Raji (cell line): ENCODE measurements around the gene SOX9.

Experiments
- POLR2A ChIP-seq: IDR thresholded peaks from 2 replicates; pipeline ENCODE4 v1.6.1; 2011; ENCODE audit warnings: low read depth, low read length, control low read depth; ENCODE audit not compliant: insufficient read depth

SOX9 gene

DNA sequence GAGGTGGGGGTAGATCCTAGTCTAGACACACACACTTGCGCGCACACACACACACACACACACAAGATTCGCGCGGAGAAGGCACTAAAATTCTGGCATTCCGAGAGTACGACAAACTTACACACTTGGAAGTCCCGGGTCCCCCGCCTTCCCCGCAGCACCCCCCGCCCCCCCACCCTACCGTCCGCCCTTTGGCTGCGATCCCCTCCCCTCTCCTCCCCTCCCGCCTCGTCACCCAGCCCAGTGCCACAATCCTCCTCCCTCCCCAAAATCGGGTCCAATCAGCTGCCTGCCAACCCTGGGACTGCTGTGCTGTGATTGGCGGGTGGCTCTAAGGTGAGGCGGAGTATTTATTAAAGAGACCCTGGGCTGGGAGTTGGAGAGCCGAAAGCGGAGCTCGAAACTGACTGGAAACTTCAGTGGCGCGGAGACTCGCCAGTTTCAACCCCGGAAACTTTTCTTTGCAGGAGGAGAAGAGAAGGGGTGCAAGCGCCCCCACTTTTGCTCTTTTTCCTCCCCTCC is at the start of gene SOX9:
Gene SOX9, plus strand, starts transcription at position 379 of the 522 bp plus-strand sequence. CDS start 372 bp downstream, outside the sequence.
- TF ChIP-seq POLR2A = no peak

DNA sequence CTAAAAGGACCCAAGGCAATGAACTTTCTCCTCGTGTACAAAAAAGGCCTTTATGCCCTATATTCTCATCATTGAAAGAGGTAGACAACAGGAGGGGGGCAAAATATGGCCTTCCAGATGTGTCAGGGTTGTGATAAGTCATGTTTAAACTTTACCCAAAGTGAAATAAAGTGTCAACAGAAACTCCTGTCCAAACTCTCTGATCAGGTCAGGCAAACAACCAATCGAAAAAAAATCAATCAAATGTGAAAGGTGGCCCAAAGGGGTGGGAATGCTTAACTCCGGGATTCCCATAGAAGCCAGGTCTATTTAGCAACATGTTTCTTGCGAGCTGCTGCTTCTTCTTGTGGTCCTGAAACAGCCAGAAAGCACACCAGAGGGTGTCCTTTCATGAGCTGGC is 49.5 kb upstream of the SOX9 start:
- TF ChIP-seq POLR2A = no peak

DNA sequence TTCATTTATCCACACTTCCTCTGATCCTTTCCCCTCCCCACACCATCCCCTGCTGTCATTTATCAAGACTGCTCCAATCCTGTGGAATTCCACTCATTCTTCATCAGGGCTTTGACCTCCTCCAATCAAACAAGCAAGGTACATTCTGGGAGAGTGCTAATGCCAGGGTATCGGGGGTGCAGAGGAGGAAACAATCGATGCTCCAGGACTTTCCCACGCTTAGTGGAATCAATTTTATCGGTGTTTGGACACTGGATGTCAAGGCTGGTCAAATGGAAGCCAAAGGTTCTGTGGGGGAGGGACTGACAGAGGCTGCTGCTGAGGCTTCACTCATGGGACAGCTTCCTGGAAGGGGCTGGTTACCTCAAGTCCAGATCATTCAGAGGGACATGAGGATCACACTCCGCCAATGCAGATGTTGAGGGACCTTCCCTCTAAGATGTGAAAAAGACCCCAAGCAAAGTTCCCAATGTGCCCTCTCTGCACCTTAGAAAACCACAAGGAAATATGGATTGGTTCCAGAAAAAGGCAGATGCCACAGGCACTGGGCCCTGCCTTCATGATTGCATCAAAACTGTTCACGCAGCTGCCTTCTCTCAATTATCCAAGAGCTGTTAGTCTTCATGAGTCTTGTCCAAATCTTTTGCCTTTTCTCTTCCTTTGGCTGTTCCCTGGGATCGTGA is 44.7 kb upstream of the SOX9 start:
- TF ChIP-seq POLR2A = no peak

DNA sequence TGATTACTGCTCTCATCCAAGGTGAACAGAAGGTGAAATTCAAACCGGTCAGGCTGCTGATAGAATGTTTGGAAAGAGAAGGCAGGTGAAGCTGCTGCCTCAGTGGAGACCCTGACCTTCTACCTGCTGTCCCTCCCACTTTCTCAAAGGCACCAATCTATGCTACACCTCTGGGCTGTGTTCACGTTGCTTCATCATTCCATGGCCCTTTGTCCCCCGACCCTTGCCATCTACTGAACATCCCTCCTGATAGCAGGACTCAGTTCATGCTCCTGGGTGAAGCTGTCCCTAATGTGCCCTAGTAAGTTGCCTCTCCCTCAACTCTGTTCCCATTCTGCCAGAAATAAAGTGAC is 44.2 kb upstream of the SOX9 start:
- no peak for TF ChIP-seq POLR2A

GRCh38 chr17:72077326-72077960 is 43.4 kb upstream of the SOX9 start:
- TF ChIP-seq POLR2A = no peak

- no peak for TF ChIP-seq POLR2A
Measured at GRCh38 chr17:72079700-72080099, 41.1 kb upstream of the SOX9 start.

- no peak for TF ChIP-seq POLR2A
Measured at GRCh38 chr17:72087876-72088275, 32.9 kb upstream of the SOX9 start.

DNA sequence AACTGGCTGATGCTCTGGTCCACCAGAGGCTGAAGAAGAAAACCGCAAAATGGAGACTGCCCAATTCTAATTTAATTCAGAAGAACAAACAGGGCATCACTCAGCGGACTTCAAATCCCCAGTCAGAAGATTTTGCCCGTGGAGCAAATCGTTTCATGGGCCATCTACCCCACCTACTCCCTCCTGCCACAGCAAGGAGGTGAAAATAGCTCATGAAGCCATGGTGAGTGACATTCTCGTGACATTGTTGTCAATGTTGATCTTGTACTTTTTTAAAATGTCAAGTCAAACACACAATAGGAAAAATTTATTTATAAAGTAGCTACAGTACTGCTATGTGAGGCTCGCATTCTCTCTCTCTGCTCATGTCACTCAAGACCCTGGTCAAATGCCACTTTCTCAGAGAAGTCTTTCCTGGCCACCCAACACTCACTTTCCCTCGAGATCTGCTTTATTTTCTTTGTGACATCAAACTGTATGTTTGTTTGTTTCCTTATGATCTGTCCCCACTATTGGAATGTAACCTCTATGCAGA is 31.3 kb upstream of the SOX9 start:
- no peak for TF ChIP-seq POLR2A

GRCh38 chr17:72090108-72090507 is 30.7 kb upstream of the SOX9 start:
- no peak for TF ChIP-seq POLR2A

DNA sequence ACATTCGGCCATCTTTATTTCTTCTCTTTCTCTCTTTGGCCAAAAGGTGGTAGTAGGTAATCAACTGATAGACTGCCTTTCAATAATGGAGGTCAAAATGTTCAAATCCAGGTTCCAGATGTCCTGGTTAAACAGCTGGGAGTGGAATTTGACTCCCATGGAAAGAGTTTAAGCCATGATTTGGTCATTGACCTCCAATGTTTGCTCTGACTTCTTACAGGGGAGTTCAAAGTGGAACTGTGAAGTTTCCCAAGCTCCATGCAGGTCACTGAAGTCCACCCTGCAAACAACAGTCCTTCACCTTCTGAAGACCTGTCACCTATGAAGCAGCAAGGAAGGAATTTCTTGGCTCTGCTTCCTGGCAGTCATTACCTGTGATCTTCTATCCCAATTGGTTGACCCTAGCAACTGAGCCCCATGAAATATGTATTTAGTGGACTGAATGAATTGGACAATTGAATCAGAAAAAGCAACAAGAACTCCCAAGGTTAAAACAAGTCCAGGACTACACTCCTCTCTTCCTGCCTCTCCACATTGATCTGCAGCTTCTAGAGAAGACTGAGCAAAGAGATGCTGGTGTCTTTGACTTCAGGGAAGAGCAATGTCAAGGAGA is 28.0 kb upstream of the SOX9 start:
- no peak for TF ChIP-seq POLR2A

DNA sequence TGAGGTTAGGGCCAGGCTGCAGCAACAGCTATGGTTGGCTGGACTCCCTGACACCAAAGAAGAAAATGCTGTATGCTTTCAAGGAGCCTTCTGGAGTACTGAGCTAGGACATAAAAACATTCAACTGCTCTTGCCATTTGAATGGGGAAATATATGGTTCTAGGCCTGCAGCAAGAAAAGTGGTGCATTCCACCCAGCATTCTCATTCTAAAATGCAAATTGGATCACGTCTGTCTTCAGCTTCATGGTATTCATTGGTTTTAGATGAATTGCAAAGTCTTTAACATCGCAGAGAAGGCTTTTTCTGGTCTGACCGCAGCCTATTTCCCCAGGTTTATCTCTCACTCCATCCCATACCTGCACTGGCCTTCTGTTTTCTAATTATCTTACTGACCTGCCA is 27.1 kb upstream of the SOX9 start:
- TF ChIP-seq POLR2A = no peak

DNA sequence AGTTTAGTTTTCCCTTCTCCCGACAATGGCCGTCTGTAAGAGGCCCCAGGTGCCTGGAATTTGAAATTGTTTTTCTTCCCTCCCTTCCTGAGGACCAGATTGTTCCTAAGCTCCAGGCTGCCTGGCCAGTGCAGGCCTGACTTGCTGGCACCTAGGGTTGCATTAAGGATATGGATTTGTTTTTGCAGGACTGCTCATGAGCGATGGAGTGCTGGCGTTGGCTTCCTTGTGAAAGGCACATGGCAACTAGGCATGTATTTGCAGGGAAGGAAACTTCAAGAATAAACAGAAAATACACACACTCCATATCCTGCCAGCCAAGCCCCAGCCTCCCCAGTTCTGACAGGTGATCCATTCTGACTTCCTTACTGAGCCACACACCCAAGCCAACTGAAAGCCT is 25.5 kb upstream of the SOX9 start:
- no peak for TF ChIP-seq POLR2A

GRCh38 chr17:72097144-72097543 is 23.7 kb upstream of the SOX9 start:
- TF ChIP-seq POLR2A = no peak

DNA sequence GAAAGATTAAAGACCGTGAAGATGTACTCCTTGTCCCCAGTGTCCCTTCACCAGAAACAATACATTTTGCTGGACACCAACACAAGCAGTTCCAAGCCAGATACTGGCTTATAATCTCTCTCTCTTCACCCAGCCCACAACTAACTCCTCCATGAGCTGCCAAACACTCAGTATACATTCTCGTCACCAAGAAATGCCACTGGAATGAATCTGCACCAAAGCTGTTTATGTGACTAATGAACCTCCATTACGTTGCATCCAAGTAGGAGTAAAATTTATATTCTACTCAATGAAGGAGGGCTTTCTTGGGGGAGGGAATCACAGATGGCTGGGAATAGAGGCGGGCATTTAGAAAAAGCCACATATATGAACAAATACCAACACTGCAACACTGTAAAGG is 20.9 kb upstream of the SOX9 start:
- no peak for TF ChIP-seq POLR2A

DNA sequence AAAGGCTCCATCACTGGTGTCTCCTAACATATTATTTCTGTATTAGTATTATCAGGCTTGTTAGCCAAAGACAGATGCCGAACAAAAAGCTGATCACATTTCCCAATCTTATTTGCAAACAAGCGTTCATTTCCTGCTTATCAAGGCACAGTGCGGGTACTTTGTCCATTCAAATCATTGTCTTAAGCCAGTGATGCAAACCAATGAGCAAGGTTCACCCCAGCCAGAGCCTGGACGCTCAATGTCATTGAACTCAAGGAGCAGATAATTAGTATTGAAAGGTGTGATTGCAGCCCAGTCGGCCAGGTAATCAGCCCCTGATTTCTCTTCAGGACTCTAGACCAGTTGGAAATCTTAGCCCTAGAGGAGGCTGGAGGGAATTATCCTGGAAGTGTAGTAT is 20.4 kb upstream of the SOX9 start:
- TF ChIP-seq POLR2A = no peak

- no peak for TF ChIP-seq POLR2A
Measured at GRCh38 chr17:72101526-72101925, 19.3 kb upstream of the SOX9 start.

GRCh38 chr17:72102366-72102765 is 18.5 kb upstream of the SOX9 start:
- TF ChIP-seq POLR2A = no peak
